Measurements from ENCODE around the gene PADI6.

Gene PADI6

GRCh38 chr1:17346046-17346789, 25.8 kb upstream of the PADI6 start:
- H3K27me3 ChIP-seq (ENCODE audit: insufficient read depth, low read length): no peaks in the 10 kb centered on the region
- H3K9ac ChIP-seq (ENCODE audit: low read depth, low read length): no peak overlapping the region
- no peaks in the 10 kb centered on the region for H3K9me3 ChIP-seq (ENCODE audit: insufficient read depth, low read depth, low read length)
- 80% methylated on average over 9 of the region's 9 CpGs for WGBS
- H3K27ac ChIP-seq (ENCODE audit: low read depth, low read length): no peak overlapping the region
- no peak overlapping the region for H3K4me3 ChIP-seq (ENCODE audit: low read length)
- H3K36me3 ChIP-seq (ENCODE audit: insufficient read depth, low read length): no peaks in the 10 kb centered on the region
- no peaks in the 10 kb centered on the region for H3K4me1 ChIP-seq (ENCODE audit: insufficient read depth, low read length)

- no peak overlapping the region for H3K27ac ChIP-seq (ENCODE audit: low read depth, low read length)
- no peak overlapping the region for H3K4me3 ChIP-seq (ENCODE audit: low read length)
- H3K36me3 ChIP-seq (ENCODE audit: insufficient read depth, low read length): no peaks in the 10 kb centered on the region
- H3K27me3 ChIP-seq (ENCODE audit: insufficient read depth, low read length): no peaks in the 10 kb centered on the region
- H3K9me3 ChIP-seq (ENCODE audit: insufficient read depth, low read depth, low read length): no peaks in the 10 kb centered on the region
- no peaks in the 10 kb centered on the region for H3K4me1 ChIP-seq (ENCODE audit: insufficient read depth, low read length)
- WGBS: 86% methylated on average over 15 of the region's 19 CpGs
- H3K9ac ChIP-seq (ENCODE audit: low read depth, low read length): no peak overlapping the region
Measured at GRCh38 chr1:17347769-17348592, 24.0 kb upstream of the PADI6 start.

GRCh38 chr1:17348593-17349234, 23.3 kb upstream of the PADI6 start:
- 86% methylated on average over 14 of the region's 14 CpGs for WGBS
- Histone ChIP-seq H3K27ac (ENCODE audit: low read depth, low read length) (no peak overlapping the region), H3K27me3 (ENCODE audit: insufficient read depth, low read length) (no peaks in the 10 kb centered on the region)

GRCh38 chr1:17350083-17350482, 21.9 kb upstream of the PADI6 start:
- no peaks in the 10 kb centered on the region for H3K27me3 ChIP-seq (ENCODE audit: insufficient read depth, low read length)
- WGBS: no CpG with 5 or more reads among the region's 8 CpGs
- H3K36me3 ChIP-seq (ENCODE audit: insufficient read depth, low read length): no peaks in the 10 kb centered on the region
- no peak overlapping the region for H3K27ac ChIP-seq (ENCODE audit: low read depth, low read length)
- H3K9me3 ChIP-seq (ENCODE audit: insufficient read depth, low read depth, low read length): no peaks in the 10 kb centered on the region
- no peak overlapping the region for H3K9ac ChIP-seq (ENCODE audit: low read depth, low read length)
- H3K4me3 ChIP-seq (ENCODE audit: low read length): no peak overlapping the region
- H3K4me1 ChIP-seq (ENCODE audit: insufficient read depth, low read length): no peaks in the 10 kb centered on the region

More at GRCh38 chr1:17348593-17349234, 23.3 kb upstream of the PADI6 start:
- H3K4me3 ChIP-seq (ENCODE audit: low read length): no peak overlapping the region
- H3K36me3 ChIP-seq (ENCODE audit: insufficient read depth, low read length): no peaks in the 10 kb centered on the region
- no peak overlapping the region for H3K9ac ChIP-seq (ENCODE audit: low read depth, low read length)
- H3K4me1 ChIP-seq (ENCODE audit: insufficient read depth, low read length): no peaks in the 10 kb centered on the region
- H3K9me3 ChIP-seq (ENCODE audit: insufficient read depth, low read depth, low read length): no peaks in the 10 kb centered on the region

DNA sequence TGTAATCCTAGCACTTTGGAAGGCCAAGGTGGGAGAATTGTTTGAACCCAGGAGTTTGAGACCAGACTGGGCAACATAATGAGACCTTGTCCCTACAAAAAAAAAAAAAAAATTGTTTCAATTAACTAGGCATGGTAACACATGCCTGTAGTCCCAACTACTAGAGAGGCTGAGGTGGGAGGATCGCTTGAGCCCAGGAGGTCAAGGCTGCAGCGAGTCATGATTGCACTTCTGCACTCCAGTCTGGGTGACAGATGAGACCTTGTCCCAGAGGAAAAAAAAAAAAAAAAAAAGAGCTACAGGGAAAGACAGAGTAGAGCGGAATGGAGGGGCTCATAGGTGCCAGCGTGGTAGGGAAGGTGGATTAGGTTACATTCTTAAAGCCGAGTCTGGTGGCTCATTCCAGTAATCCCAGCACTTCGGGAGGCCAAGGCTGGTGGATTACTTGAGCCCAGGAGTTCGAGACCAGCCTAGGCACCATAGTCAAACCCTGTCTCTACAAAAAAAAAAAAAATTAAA, 21.0 kb upstream of the PADI6 start:
- WGBS: 72% methylated on average over 6 of the region's 7 CpGs

DNA sequence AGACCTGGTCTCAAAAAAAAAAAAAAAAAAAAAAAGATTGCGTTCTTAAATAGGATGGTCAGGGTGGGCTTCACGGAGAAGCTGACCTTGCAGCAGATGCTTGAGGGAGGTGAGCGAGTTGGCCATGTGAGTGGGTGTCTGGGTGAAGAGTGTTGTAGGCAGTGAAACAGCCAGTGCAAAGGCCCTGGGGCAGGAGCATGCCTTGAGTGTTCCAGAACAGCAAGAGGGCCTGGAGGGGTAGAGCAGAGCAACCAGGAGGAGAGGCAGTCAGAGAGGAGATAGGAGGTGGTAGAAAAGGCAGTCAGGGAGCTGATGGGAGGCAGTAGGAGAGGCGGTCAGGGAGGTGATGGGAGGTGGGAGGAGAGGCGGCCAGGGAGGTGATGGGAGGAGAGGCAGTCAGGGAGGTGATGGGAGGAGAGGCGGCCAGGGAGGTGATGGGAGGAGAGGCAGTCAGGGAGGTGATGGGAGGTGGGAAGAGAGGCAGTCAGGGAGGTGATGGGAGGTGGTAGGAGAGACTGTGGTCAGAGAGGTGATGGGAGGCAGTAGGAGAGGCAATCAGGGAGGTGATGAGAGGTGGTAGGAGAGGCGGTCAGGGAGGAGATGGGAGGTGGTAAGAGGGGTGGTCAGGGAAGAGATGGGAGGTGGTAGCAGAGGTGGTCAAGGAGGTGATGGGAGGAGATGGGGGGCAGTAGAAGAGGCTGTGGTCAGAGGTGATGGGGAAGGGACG, 20.2 kb upstream of the PADI6 start:
- H3K4me3 ChIP-seq (ENCODE audit: low read length): no peak overlapping the region
- no peaks in the 10 kb centered on the region for H3K4me1 ChIP-seq (ENCODE audit: insufficient read depth, low read length)
- no peak overlapping the region for H3K9ac ChIP-seq (ENCODE audit: low read depth, low read length)
- no peak overlapping the region for H3K27ac ChIP-seq (ENCODE audit: low read depth, low read length)
- no peaks in the 10 kb centered on the region for H3K9me3 ChIP-seq (ENCODE audit: insufficient read depth, low read depth, low read length)
- H3K36me3 ChIP-seq (ENCODE audit: insufficient read depth, low read length): no peaks in the 10 kb centered on the region
- no peaks in the 10 kb centered on the region for H3K27me3 ChIP-seq (ENCODE audit: insufficient read depth, low read length)
- WGBS: 94% methylated on average over 8 of the region's 8 CpGs

More for the DNA sequence above, 21.0 kb upstream of the PADI6 start:
- H3K27me3 ChIP-seq (ENCODE audit: insufficient read depth, low read length): no peaks in the 10 kb centered on the region
- no peaks in the 10 kb centered on the region for H3K9me3 ChIP-seq (ENCODE audit: insufficient read depth, low read depth, low read length)
- no peaks in the 10 kb centered on the region for H3K4me1 ChIP-seq (ENCODE audit: insufficient read depth, low read length)
- no peaks in the 10 kb centered on the region for H3K36me3 ChIP-seq (ENCODE audit: insufficient read depth, low read length)
- no peak overlapping the region for H3K4me3 ChIP-seq (ENCODE audit: low read length)
- H3K27ac ChIP-seq (ENCODE audit: low read depth, low read length): no peak overlapping the region
- H3K9ac ChIP-seq (ENCODE audit: low read depth, low read length): no peak overlapping the region

GRCh38 chr1:17352419-17352909, 19.5 kb upstream of the PADI6 start:
- Histone ChIP-seq H3K9me3 (ENCODE audit: insufficient read depth, low read depth, low read length) (no peaks in the 10 kb centered on the region), H3K4me1 (ENCODE audit: insufficient read depth, low read length) (no peaks in the 10 kb centered on the region), H3K27ac (ENCODE audit: low read depth, low read length) (no peak overlapping the region), H3K4me3 (ENCODE audit: low read length) (no peak overlapping the region), H3K27me3 (ENCODE audit: insufficient read depth, low read length) (no peaks in the 10 kb centered on the region), H3K9ac (ENCODE audit: low read depth, low read length) (no peak overlapping the region), H3K36me3 (ENCODE audit: insufficient read depth, low read length) (no peaks in the 10 kb centered on the region)
- 80% methylated on average over 8 of the region's 8 CpGs for WGBS

DNA sequence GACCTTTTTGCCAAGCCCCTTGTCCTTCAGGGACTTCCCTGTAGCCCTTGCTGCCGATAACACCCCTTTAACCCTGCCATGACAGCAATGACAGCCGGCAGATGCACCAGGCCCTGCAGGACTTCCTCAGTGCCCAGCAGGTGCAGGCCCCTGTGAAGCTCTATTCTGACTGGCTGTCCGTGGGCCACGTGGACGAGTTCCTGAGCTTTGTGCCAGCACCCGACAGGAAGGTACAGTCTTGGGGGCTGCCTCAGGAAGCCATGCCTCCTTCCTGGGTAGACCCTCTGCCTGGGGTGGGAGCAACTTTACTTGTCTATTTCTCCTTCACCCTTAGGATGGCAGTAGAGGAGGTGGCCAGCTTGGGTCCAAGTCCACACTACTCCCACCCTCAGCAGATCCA, 16.1 kb upstream of the PADI6 start:
- Histone ChIP-seq H3K4me1 (ENCODE audit: insufficient read depth, low read length) (peaks cover 4% of the 10 kb centered on the region), H3K9ac (ENCODE audit: low read depth, low read length) (no peak overlapping the region), H3K27ac (ENCODE audit: low read depth, low read length) (no peak overlapping the region)

GRCh38 chr1:17356387-17357026, 15.5 kb upstream of the PADI6 start:
- 78% methylated on average over 12 of the region's 12 CpGs for WGBS
- no peaks in the 10 kb centered on the region for H3K27me3 ChIP-seq (ENCODE audit: insufficient read depth, low read length)

More for the DNA sequence above, 16.1 kb upstream of the PADI6 start:
- WGBS: 86% methylated on average over 6 of the region's 6 CpGs
- Histone ChIP-seq H3K27me3 (ENCODE audit: insufficient read depth, low read length) (no peaks in the 10 kb centered on the region), H3K4me3 (ENCODE audit: low read length) (no peak overlapping the region), H3K36me3 (ENCODE audit: insufficient read depth, low read length) (no peaks in the 10 kb centered on the region), H3K9me3 (ENCODE audit: insufficient read depth, low read depth, low read length) (no peaks in the 10 kb centered on the region)

GRCh38 chr1:17358557-17358956, 13.4 kb upstream of the PADI6 start:
- Histone ChIP-seq H3K9ac (ENCODE audit: low read depth, low read length) (no peak overlapping the region), H3K9me3 (ENCODE audit: insufficient read depth, low read depth, low read length) (no peaks in the 10 kb centered on the region), H3K4me3 (ENCODE audit: low read length) (no peak overlapping the region), H3K27ac (ENCODE audit: low read depth, low read length) (no peak overlapping the region), H3K36me3 (ENCODE audit: insufficient read depth, low read length) (no peaks in the 10 kb centered on the region), H3K4me1 (ENCODE audit: insufficient read depth, low read length) (peaks cover 4% of the 10 kb centered on the region), H3K27me3 (ENCODE audit: insufficient read depth, low read length) (no peaks in the 10 kb centered on the region)
- 91% methylated on average over 2 of the region's 4 CpGs for WGBS

More at GRCh38 chr1:17356387-17357026, 15.5 kb upstream of the PADI6 start:
- Histone ChIP-seq H3K9me3 (ENCODE audit: insufficient read depth, low read depth, low read length) (no peaks in the 10 kb centered on the region), H3K27ac (ENCODE audit: low read depth, low read length) (no peak overlapping the region), H3K36me3 (ENCODE audit: insufficient read depth, low read length) (no peaks in the 10 kb centered on the region), H3K9ac (ENCODE audit: low read depth, low read length) (no peak overlapping the region), H3K4me3 (ENCODE audit: low read length) (no peak overlapping the region), H3K4me1 (ENCODE audit: insufficient read depth, low read length) (peaks cover 4% of the 10 kb centered on the region)
